ENCODE data around the gene BCL6.

The BCL6 gene

DNA sequence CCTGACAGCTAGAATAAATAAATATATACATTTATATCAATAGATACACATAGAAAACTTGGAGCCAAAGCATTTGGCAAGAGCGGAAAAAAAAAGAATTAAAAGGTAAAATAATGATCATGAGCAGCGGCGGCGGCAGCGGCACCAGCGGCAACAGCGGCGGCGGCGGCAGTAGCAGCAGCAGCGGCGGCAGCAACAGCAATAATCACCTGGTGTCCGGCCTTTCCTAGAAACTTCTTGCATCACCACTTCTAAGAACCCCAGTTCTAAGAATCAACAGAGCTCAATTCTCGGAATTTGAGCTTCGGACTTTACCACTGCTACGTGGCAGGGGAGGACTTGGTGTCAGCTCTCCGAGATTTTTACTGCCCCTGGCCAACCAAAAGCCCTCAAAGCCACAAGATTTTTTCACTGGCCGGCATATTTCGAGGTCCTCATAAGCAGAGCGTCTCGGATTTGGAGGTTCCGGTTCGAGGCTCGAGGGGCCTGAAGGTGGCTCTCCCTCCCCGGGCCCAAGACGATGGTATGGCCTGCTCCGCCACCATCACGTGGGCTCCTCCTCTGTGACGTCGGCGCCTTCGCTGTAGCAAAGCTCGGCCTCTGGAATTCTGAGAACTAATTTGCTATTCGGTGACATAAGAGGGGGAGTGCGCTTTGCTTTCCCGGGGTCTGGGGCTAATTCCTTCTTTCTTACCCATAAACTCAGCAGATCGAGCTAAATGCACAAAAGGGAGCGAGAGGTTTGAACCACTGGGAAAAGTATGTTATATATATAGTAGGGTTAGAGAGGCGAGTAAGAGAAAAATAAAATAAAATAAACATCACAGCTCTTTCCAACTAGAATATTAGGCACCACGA lies at the start of gene BCL6:
BCL6 (minus strand) TSS at position 268 of the 858 bp plus-strand sequence. CDS start 11,775 bp downstream, outside the sequence.
- peak; percentile 74 for DNase-seq

DNA sequence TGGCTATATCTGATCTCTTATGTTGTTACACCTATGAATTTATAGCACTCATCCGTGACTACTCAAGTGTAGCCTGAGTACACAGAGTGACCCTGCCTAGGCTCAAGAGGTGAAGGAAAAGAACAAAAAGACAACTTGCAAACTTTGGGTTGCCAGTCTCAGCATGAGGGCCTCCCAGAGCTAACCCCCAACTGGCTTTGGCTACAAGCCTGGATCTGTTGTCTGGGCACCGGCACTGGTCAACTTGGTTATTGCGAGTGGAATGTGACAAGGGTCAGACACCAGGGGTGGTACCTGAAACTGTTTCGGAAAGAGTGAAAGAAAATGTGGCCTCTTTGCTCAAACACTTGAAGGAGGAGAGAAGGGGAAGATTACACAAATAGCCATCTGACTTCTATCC lies 49.5 kb upstream of the BCL6 start:
- DNase-seq, result no peak

DNA sequence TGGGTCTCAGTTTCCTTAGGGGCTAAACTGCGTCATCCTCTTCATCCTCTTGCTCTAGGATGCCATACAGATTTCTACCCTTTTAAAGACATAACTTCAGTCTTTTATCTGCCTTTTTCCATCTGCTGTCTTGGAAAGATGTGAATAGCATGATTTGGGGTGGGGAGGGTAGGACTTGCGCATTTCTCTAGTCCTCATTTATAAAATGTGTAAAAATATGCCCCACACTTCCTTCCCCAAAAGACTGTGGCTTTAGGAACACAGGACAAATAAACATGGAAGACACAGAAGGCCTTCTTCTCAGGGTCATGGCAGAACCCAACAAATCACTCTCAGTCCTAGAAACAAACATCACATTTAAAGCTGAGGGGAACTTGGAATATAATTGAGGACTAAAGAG lies 48.4 kb upstream of the BCL6 start:
- no peak for DNase-seq

DNA sequence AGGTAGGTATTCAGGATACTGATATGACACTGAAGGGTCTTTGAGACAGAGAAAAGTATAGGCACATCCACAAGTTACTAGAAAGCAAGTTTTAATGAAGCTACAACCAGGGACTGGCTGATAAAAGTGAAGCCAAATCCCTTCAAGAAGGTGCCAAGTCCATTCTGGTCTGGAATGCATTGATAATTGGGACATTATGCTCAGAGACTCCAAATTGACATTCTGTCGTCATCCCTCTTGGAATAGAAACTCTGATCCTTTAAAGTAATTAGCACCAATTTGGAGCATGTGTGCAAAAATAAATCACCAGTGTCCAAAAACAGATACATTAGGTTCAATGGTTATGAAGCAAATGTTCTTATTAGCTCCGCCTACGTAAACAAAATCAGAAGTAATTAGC lies 47.3 kb upstream of the BCL6 start:
- DNase-seq, result no peak

DNA sequence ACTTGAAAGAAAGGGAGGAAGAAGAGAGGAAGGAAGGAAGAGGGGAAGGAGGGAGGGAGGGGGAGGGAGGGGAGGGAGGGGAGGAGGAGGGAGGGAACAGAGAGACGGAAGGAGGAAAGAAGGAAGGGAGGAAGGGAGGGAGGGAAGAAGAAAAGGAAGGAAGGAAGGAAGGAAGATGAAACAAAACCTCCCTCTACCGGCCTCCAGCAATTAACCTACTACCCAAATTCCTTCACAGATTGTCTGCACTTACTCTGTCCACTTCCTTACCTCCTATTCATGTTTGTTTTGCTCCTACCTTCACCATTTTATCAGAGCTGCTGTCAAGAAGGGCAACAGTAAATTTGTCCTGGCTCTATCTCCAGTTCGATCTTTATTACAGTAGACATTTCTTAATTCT lies 44.6 kb upstream of the BCL6 start:
- DNase-seq, result no peak

DNA sequence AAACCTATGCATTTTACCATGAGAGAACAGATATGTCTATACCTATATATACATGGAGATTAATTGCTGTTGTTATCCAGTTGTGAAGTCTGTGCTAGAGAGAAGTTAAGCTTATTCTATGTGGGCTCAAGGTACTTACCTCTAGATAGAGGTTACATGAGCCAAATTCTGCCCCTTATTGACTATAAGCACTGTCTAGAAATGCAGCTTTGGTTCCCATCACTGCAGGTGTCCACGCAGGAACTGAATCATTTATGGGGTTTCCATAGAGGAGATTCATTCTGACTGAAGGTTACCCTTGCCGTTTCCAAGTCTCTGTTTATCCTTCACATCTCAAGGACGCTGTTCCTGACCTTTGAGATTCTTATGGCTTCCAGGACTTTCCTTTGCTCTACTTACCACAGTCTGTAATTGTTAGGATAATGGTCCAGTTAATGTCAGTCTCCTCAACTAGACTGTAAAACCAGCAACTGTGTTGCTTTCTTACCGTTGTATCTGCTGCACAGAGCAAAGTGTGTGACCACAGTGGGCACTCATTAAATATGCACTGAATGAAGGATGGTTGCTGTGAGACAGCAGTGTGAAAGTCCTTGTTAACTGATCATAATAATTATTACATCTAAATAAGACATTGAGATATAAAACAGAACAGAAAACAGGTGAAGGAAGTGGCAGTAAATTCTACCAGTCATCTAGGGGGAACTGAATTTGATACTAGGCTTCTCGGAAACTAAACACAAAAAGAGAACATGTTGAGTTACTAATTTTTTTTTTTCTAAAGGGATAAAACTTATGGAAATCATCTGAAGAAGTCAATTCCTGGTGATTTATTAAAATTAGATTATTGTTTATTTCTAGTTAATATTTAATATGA lies 44.0 kb upstream of the BCL6 start:
- DNase-seq, result no peak

DNA sequence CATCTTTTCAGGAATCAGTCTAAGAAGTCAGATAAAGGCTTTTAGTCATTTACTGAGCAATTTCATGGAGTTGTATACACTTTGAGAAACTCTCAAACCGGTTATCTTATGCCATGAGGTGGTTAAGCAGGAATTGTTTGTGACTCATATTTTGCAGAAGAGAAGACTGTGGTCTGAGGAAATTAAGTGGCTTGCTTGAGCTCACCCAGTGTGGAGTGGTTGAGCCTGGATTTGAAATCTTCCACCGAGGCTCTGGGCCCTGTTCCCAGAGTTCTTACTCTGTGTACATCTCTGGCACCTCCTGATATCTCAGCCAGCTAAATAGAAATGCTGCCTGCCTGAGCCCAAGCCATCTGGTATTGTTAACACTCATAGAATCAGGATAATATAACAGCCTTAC lies 37.8 kb upstream of the BCL6 start:
- DNase-seq, result no peak

DNA sequence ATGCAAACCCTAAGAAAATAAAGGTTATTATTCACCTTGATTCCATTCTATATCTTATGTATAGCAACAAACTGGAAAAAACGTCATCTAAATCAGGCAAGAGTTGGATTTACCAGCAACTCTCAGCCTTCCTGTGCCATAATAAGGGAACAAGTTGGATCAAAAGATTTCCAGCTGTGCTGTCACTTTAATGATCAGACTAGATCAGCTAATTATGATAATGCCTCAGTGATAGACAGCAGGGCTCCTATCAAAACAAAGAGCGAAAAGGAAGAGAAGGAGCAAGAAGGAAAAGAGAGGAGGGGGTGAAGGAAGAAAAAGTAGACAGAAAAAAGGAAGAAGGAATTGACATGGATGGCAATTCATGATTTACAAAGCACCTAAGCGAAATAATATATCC lies 36.7 kb upstream of the BCL6 start:
- DNase-seq, result no peak

DNA sequence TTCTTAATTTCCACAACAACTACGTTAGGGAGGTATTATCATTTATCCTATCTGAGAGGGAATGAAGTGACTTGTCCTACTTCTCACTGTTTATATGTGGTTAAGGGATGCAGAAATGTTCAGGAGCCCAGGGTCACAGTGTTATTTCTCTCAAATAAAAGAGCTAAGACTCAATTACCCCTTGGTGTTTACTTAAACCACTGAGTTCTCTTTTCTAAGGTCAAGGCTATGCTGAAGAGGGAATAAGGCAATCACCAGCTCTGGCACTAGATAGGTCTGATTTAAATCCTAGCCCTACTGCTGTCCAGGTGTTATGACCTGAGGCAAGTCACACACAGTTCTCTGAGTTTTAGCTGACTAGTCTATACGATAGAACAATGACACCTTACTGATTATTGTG lies 35.7 kb upstream of the BCL6 start:
- DNase-seq, result no peak

DNA sequence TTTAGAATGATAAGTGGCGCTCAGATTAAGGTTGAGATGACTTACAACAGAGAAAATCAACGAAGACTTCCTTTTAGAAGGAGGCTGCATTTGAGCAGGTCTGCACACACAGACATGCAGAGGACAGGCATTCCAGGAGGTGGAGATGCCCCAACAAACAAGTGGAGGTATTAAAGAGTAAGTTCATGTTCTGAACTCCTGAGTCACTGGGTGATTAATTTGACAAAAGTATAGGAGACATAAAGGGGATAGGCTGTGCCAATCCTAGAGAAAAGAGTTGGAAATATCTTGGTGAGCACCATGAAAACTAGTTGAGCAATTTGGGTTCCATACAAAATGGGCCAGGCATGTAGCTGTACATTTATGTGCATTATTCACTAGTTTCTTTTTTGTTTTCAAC lies 33.5 kb upstream of the BCL6 start:
- DNase-seq, result no peak

DNA sequence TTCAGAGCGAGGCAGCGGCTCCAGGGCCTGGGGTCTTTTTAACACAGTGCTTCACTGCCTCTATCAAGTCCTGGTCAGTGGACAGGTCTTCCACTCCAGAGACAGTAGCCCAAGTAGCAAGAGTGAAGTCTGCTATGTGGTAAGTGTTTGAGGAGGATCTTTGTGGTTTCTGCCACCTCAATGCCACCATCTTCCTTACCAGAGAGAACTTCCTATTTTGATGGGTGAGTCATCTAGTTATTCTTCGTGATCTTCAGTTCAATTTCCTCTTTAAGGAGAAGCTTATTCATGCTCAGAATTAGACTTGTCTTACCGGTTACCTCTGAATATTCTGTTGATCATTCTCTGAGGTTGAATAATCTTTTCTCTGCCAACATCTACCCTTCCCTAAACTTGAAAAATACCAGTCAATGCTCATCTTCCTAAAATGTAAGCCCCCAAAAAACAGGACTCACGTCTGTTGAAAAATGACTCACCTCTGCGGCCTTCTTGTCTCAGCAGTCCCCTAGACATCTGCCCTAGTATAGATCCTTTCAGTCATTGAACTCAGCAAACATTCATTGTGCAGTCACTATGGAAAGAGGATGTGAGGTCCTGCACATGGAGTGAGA lies 32.2 kb upstream of the BCL6 start:
- no peak for DNase-seq

DNA sequence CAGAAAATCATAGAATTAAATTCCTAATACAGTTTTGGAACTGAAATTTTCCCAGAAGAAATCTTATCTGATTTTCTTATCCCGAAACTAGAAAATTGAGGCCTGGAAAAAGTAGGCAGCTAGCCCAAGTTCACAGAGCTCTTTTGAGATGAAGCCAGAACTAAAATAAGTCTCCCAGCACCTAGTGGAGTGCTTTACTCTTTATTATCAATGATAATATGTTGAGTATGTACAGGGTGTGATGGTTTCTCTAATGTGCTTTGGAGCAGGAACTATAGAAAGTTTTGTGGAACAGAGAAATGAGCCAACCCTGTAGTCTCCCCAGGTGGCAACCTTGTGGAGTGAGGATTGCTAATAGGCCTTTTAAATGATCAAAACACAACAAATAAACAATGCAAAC lies 30.3 kb upstream of the BCL6 start:
- DNase-seq, result no peak

DNA sequence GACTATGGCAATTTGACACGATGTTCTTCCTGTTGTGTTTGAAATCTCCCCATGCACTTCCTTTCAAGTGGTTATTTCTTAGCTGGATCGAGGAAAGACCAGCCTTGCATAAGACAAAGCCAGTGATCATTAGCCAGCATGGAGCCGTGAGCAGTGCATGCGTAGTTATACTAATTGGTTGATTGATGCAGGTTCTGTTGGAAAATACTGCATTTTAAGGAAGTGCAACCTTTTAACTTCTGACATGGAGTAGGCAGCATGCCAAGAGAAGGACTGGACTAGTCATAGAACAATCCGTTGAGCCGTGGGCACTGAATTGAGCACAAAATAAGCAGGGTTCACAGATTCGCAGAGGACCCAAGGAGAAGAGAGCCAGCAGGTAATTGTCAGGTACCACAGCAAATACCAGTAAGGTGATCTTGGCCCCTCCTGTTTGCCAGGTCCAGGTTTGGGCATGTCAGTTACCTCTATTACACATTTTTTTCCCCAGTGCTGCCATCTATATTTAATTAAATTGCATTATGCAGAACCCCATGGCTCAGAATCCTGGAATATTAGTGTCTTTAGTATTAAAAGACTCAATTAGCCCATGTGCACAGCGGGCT lies 29.0 kb upstream of the BCL6 start:
- no peak for DNase-seq

DNA sequence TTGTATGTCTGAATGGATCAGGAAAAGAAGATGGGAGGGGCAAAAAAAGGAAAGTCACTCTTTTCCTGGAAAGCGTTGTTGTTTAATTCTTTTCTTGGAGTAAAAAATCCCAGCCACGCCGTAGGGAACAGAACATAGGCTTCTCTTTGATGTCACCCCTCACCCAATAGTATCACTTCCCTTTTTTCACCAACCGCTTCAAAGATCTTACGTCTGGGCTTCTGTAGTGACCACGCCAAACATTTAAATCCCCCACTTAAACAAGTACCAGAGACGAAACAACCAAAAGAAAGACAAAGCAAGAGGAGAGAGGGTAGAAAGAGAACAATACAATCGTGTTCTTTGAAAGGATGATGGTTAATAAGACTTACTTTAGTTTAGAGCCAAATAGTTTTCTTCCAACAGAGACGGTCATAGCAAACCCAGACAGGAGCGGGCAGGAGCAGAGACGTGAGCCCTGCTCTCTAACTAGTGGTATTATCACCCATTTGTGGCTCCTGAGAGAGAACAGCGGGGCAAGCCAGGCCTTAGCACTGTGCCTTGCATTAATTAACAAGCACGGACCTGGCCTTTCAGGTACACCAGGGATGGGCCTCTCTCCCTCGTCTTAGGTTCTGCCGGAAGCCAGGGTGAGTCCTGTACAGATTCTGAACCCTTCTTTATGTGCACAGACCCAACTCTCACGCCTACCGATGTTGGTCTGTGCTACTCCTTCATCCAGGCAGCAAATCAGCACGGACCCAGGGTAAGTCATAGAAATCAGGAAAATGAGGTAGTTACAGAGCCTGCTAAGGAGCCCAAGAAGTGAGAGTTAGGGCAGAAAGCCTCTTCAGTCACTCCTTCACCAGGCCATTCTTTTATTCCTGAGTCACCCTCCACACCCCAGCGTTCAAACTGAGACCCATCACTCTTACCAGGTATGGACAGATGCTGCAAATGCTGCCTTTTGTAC lies 28.2 kb upstream of the BCL6 start:
- no peak for DNase-seq

DNA sequence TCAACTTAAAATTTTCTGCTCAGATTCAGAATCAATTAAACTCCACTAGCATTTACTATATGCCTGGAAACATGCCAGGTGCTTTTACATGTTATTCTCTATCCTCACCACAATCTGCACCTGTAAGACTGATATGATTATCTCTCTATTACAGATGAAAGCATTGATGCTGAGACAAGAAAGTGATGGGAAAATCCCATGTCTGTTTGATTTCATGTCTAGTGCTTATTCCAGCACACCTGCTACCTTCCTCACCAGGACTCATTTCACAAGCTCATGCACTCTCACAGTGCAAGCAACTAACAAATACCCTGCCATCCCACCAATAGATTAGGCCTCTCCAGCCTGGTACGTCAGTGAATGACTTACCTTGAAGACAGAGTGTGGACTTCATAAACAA lies 25.0 kb upstream of the BCL6 start:
- DNase-seq, result no peak

DNA sequence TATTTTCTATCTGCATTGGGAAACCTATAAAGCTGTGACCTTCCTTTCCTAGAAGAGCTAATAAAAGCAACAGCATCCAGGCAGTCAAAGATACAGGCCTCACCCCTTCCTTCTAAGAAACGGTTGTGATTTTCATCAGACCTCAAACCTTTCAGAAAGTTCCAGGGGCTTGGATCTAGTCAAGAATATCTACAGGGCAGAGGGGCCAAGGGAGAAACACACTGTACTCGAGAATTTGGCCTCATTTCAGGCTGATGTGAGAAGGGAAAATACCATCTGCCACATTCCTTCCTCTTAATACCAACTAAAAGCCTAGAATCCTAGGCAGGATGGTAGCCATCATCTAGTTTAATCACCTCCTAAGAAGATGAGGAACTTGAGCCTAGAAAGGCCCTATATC lies 24.5 kb upstream of the BCL6 start:
- DNase-seq, result no peak

DNA sequence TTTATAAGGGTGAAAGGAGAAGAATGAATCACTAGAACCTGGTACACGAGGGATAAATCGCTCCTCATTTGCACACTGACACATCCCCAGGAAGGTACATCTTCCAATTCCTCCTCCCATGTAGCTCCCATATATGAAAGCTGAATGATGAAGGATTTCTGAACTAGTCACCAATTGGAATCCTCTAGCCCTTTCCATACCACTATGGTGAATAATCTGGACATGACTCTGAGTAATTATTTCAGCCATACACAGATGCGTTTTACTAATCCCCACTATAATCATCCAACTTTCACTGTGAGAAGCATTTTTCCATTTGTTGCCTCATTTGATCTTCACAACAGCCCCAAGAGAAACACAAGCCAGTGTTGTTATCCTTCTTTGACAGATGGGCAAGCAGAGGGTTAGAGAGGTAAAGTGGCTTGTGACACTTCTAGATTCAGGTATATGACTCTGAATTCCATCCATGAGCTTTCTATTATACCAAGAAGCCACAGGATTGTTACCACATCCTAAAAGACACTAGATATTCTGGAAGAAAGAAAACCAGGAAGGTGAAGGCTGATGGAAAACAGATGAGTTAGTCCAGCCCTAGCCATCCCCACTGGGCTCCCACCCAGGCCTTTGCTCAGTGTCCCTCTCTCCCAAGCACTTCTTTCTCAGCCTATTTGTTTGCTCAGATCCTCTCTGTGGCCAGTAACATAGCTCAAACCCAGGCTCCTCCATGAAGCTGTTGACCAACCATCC lies 22.2 kb upstream of the BCL6 start:
- DNase-seq, result no peak

DNA sequence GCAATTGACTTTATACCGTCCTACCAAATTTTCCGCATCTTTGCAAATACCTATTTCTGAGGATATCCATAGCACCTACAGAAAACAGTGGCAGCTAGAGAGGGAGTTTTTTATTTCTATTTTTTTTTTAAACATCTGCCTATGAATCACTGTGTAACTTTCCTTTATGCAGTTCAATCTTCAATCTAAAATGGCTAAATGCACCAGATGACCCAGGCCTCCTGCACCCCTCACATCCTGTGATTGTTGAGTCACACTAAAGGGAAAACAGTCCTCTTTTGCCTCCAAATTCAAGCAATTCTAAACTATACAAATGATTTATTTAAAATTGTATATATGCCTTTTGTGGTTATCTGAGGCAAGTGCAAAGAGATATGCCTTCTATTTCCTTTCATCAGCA lies 20.1 kb upstream of the BCL6 start:
- no peak for DNase-seq

DNA sequence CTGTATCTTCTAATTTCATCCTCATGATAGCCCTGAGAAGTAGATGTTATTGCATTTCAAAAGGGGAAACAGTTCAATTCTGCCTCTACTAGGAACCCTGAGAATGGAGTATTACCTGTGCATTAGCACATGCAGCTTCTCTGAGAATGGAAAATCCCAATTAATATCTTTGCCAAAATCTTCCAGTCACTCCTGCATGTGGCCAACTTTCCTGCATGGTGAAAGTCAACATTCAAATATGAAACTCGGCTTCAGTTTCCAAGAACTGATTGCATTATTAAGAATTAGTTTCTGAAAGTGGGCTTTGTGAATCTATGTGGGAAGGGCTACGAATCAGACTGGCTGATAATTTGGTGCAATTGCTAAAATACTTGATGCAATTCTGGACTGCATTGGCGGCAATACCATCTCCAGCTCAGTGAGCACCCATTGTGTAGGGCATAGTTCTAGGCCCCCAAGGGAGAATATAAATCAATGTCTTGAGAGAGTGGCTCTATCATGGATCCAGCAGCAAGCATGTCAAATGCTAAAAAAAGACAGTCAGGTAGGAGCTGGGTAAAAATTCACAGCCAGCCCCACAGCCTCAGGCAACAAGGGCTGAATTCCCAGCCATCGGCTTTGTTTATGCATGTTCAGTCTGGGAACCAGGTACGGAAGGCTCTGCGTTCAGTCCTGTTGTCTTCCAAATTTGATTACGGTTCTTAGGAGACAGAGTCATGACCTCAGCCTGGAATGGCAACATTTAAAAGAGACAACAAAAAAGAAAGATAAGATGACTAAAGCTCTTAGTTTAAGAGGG lies 18.8 kb upstream of the BCL6 start:
- DNase-seq, result no peak

DNA sequence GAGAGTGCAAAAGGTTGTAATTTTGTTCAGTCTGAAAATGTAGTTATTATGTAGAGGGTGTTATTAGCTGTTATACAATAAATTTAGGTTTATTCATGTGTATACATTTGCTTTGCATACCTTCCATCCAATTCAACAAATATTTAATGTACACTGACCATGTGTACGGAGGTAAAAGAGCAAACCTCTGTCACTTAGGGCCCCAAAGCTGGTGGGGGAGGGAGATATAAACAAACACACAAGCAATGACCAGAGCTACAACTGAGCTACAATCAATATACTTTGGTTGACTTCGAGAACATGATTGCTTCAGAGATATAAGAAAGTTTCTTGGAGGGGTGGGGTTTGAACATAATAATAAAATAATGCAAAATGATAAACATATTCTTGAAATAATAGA lies 17.5 kb upstream of the BCL6 start:
- DNase-seq, result no peak

DNA sequence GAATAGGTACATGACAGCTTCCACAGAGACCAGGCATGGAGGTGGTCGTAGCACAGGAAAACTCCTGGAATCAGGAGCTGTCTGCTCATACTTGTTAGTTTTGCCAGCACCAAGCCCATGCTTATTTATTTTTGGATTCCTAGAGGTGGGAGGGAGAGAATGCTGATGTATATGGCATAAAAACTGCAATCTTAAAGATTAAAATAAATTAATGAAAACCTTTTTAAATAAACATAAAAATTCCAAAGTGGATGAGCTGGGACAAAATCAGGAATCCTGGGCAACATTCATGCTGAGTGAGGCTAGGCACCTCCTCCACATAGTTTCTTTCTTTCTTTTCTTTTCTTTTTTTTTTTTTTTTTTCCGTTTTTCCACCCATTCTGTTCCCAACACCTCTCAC lies 14.3 kb upstream of the BCL6 start:
- no peak for DNase-seq

All from NCI-H1417 treated with DMSO at 0.1 percent for 48 hours (cell line).